HPDE6-E6E7 (cell line): Measurements from ENCODE around the gene ZCCHC7.
"Not testable (repeated sequence)": the region's sequence is repeated elsewhere in the genome, so short reads cannot be mapped to it uniquely, and the experiment has no call there.

Experiments
- DNase-seq: peaks from one replicate; pipeline ENCODE4 v3.0.0; 2011; ENCODE audit warnings: missing footprints; ENCODE audit errors: extremely low spot score

ZCCHC7 gene

DNA sequence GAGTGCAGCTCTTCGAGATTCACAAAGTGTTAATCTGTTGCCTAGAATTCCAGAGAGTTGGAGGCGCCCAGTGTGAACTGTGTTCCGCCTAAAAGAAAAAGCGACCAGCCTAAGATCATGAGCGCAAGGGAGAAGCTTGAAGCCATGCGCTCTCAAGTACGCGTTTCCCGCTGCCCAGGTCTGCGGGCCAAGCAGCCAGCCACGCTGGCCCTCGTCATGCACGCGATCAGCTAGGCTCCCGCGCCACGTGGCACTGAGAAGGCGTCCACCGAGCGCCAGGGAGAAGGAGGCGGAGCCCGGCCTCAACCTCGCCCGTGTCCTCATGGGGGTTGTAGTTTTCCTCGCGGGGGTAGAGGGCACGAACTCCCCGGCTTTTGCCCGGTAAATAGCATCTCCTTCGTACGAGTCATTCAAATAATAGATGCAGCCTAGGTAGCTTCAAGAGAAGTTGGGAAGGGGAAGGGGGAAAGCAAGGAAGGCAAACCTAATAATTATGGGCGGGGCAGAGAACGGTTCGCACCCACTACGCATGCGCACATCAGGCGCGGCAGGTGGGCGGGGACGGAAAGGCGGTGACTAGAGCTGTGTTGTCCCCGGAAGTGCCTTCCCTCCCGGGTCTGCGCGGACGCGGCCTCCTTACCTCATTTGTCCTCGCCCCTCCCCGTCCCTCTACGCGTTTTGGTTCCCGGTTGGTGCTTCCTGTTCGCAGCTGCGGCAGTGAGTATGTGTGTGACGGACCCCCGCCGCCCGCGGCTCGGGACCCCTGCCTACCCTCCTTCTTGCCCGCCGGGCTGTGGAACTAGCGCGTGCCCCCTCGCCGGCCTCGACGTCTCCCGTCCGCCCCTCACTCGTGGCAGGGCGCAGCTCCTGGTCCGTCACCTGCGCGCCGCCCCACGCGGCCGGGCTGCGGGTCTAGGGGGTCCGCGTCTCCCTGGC is at the start of gene ZCCHC7:
Gene ZCCHC7, plus strand, starts transcription at position 668 of the 936 bp plus-strand sequence.
- peak; percentile 95 for DNase-seq

DNA sequence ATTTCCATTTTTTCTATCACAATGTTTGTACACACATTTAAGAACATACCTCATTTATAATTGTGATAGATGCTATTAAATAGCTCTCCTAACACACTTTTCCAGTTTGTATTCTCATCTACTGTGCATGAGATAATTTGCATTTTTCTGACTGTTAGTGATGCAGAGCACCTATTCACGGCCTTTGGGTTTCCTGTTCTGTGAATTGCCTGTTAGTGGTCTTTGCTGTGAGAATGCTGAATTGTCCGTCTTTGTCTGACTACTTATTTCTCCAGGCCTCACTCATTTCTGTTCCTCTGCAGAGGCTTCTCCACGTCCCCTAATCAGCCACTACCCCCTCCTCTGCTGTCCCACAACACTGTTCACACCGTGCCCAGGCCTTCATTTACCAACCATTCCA is 45.6 kb upstream of the ZCCHC7 start:
- not testable (repeated sequence) for DNase-seq

- DNase-seq = peak; percentile 91
Measured at GRCh38 chr9:37079370-37080164, 40.8 kb upstream of the ZCCHC7 start.

- not testable (repeated sequence) for DNase-seq
Measured at GRCh38 chr9:37080165-37080628, 40.2 kb upstream of the ZCCHC7 start.

DNA sequence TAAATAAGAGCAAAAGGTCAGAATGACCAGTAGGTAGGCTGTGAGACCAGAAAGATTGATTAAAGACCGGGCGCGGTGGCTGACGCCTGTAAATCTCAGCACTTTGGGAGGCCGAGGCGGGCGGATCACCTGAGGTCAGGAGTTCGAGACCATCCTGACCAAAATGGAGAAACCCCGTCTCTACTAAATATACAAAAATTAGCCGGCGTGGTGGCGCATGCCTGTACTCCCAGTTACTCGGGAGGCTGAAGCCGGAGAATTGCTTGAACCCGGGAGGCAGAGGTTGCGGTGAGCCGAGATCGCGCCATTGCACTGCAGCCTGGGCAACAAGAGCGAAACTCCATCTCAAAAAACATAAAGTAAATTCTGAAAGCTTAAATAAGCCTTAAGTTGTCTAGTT is 38.9 kb upstream of the ZCCHC7 start:
- not testable (repeated sequence) for DNase-seq

- DNase-seq = no peak
Measured at GRCh38 chr9:37082214-37082765, 38.1 kb upstream of the ZCCHC7 start.

DNA sequence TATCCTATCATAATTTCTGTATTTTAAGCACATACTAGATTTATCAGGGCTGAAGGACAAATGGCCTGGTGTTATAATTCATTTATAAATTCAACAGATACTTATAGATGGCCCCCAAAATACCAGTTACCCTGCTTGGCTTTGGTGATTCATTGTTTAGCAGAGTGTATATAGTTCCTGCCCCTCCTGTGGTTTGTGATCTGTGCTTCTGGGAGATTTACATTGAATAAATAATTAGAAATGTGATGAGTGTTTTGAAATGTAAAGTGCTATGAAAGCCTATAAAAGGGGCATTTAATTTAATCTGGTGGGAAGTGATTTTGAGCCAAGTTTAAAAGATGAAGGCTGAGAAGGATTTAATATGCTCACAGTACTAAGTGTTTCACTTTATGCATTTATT is 36.7 kb upstream of the ZCCHC7 start:
- no peak for DNase-seq

DNA sequence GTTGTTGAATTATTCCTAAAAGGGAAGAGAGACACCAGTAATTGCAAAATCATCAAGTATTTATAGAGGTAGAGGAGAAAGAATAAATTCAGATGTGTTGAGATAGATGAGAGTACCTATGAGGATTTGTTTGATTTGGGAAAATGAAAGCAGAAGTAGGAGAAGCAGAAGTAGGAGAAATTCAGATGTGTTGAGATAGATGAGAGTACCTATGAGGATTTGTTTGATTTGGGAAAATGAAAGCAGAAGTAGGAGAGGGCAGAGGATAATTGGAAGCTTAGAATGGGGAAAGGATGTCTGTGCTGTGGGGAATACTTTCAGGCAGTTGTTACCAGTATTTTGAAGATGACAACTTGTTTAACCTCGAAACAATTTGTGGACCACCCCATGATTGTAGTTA is 35.1 kb upstream of the ZCCHC7 start:
- no peak for DNase-seq

GRCh38 chr9:37092714-37093295 is 27.6 kb upstream of the ZCCHC7 start:
- DNase-seq = not testable (repeated sequence)

- no peak for DNase-seq
Measured at GRCh38 chr9:37094751-37095150, 25.6 kb upstream of the ZCCHC7 start.

DNA sequence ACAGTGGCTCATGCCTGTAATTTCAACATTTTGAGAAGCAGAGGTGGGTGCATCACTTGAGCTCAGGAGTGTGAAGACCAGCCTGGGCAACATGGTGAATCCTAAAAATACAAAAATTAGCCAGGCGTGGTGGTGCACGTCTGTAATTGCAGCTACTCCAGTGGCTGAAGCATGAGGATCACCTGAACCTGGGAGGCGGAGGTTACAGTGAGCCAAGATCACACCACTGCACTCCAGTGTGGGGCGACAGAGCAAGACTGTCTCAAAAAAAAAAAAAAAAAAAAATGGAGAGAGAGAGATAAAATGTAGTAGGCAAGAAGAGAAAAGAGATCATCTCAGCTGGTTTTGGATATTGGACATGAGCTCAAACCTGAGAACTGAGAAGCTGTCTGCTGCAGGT is 23.7 kb upstream of the ZCCHC7 start:
- no peak for DNase-seq

DNA sequence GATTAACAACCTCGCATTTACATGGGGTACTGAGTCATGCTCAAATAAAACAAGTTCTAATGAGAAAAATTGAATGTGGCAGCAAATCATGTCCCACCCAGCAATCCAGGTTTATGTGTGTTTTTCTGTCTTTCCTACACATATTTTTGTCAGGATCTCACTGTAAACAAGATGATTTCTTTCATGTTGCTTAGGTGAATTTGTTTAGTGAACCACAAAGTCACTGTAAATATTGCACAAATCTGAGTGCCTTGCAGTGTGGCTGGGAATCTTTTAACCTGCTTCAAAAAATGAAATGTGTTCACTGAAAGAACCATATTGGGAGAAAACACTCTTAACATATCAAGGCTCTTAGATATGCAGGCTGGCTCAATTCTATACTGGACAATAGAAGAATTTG is 23.1 kb upstream of the ZCCHC7 start:
- no peak for DNase-seq

DNA sequence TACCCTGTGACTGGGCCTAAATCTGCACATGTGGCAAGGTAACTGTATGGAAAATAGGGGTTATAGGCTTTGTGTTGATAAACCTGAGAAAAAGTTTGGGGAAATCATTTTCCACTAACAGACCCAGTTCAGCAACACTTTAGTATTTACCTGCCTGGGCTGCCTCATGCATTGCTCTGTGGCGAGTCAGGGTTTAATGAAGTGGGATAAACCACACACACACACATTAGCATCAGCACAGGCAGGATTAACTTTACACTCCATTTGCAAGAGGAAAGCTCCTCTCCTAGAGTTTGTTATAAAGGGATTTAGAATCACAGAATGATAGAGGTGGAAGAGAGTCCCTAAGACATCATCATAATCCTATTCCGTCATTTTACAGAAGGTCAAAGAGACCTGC is 20.0 kb upstream of the ZCCHC7 start:
- DNase-seq = no peak

- DNase-seq = no peak
Measured at GRCh38 chr9:37100741-37101140, 19.6 kb upstream of the ZCCHC7 start.

GRCh38 chr9:37102486-37102885 is 17.9 kb upstream of the ZCCHC7 start:
- DNase-seq = no peak

GRCh38 chr9:37104183-37104889 is 16.0 kb upstream of the ZCCHC7 start:
- DNase-seq = peak; percentile 38

GRCh38 chr9:37105234-37105633 is 15.1 kb upstream of the ZCCHC7 start:
- no peak for DNase-seq

DNA sequence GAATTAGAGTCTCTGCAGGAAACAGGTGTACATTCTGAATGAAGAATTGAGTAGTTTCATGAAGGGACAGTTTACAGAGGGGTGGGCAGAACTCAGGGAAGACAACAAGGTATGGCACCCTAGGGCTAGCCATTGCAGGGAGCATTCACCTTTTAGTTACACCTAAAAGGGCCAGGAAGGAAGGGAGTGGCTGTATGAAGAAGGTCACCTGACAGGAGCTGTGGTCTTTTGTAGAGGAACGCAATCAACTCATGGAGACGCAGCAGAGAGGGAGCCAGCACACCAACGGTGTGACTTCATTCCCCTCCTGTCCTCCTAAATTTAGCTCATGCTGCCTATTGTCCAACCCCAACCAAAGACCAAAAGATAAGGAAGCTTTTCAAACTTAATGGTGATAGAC is 12.7 kb upstream of the ZCCHC7 start:
- DNase-seq = no peak

GRCh38 chr9:37114442-37114841 is 5.9 kb upstream of the ZCCHC7 start:
- DNase-seq = not testable (repeated sequence)

DNA sequence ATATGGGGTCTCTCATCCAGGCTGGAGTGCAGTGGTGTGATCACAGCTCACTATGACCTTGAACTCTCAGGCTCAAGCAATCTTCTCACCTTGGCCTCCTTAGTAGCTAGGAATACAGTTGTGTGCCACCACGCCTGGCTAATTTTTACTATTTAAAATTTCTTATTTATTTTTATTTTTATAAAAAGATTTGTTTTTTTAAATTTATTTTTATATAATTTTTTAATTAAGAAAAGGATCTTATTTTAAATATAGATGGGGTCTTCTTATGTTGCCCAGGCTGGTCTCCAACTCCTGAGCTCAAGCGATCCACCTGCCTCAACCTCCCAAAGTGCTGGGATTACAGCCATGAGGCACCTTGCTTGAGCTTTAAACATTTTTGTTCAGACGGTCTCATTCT is 2.4 kb upstream of the ZCCHC7 start:
- no peak for DNase-seq

- no peak for DNase-seq
Measured at GRCh38 chr9:37119360-37119759, 1.0 kb upstream of the ZCCHC7 start.
